ENCODE measurements around the gene CDC5L.

- TF ChIP-seq CTCF (IDR thresholded peaks at IDR 0.05) (no peak), POLR2A (IDR thresholded peaks at IDR 0.05) (no peak), POLR2AphosphoS5 (IDR thresholded peaks at IDR 0.05) (no peak)
Observed at GRCh38 chr6:44439270-44440045, 52.0 kb downstream of the CDC5L start.

Data from prostate gland (tissue), 2 donors.